ENCODE measurements around the gene CDK9.
"Not testable (repeated sequence)": the region's sequence is repeated elsewhere in the genome, so short reads cannot be mapped to it uniquely, and the experiment has no call there.

CDK9 gene

DNA sequence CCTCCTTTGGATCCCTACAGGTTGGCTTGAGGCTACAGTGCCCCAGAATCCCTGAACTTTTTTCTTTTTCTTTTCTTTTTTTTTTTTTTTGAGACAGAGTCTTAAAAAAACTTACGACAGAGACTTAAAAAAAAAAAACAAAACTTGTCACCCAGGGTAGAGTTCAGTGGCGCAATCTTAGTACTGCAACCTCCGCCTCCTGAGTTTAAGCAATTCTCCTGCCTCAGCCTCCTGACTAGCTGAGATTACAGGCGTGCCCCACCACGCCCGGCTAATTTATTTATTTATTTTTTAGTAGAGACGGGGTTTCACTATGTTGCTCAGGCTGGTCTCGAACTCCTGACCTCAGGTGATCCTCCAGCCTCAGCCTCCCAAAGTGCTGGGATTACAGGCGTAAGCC lies 4.9 kb upstream of the CDK9 start:
- not testable (repeated sequence) for DNase-seq

DNA sequence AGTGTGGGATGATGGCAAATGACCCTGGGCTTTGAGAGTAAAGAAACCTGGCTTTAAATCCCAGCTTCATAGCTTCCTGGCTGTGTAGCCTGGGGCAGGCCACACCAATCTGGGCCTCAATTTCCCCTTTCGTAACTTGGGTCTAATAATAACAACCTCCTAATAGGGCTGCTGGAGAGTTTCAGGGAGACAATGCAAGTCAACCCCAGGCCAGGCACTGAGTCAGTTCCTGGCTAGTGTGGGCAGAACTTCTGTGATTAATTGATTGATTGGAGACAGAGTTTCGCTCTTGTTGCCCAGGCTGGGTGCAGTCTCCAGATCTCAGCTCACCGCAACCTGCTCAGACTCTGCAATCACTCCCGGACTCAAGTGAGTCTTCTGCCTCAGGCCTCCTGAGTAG lies 4.0 kb upstream of the CDK9 start:
- DNase-seq, result no peak

DNA sequence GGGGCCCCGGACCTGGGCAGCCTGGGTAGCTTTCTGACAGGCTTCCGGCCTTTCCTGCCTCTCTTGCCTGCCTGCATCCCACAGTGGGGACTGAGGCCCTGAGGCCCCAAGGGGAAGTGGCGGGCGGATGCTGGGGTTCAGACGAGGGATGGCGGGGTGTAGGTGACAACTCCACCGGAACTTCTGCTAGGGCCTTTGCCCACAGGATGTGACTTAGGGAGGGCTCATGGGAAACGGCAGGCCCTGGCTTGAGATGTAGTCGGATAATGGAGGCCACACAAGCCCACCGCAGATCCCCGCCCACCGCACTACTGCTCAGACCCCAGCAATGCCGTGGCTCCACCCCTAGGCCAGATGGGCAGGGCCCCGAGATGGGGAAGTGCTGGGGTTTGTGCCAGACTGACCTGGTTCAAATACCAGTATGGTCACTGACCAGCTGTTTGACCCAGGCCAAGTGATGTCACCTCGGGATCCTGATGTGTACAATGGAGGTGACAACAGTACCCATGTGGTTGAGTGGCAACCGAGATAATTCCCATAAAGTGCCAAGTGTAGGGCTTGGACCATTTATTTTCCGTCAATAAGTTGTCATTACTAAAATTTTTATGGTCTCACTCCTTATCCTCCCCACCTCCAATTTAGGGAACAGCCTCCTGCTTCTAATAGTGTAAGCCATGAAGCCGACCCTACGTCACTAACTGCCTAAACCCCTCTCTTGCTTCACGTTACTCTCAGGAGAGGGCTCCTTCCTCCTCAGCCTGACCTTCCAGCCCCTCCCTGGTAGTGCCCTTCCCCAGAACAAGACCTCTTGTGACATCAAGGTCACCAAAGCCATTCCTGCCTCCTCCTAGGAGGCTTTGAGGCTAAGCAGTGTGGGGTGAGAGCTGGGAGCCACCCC lies 2.5 kb upstream of the CDK9 start:
- DNase-seq, result no peak

DNA sequence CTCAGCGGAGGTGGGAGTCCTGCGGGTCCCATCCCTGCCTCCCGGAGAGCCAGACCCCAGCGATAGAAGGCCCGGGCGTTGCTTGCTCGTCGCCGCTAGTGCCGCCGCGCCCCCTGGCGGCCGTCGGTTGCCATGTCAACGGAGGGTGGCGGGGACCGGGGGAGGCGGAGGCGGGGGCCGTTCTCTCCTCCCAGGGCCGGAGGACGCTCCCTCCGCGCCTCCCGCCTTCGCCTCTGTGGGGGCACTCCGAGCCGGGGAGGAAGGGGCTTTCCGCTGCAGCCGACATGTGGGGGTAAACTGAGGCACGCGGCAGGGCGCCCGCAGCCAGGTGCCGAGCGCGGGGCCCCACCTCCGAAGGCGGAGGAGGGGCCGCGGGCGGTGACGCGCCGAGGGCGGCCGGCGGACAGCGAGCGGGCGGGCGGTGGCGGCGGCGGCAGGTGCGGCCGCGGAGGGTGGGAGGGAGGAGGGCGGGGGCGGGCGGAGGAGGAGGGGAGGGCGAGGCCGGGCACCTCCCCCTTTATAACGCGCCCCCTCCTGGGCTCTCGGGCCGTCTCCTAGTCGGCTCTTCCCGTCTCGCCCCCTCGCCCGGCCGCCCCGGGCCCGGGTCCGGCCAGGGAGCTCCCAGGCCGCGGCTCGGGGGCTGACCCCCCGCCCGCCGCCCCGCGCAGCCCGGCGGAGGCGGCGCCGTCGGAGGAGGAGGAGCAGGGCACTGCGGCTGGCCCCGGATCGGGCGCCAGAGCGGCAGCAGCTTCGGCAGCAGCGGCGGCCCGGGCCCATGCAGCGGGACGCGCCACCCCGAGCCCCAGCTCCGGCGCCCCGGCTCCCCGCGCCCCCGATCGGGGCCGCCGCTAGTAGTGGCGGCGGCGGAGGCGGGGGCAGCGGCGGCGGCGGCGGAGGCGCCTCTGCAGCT lies 556 bp upstream of the CDK9 start:
- DNase-seq, result peak; percentile 60

DNA sequence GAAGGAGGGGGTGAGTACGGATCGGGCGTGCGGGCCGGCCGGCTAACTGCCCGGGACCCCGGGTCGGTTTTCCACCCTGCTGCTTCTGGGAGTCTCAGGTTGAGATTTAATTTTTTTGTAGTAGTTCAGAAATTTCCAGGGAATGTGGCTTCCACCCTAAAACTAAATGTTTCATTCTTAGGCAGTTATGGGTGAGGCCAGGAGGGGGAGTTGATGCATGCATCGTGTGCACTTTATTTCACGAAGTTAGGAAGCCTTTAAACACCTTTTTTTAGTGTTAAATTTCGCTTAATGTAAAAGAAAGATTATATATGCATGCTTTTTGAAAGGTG lies 905 bp downstream of the CDK9 start:
- DNase-seq, result no peak

DNA sequence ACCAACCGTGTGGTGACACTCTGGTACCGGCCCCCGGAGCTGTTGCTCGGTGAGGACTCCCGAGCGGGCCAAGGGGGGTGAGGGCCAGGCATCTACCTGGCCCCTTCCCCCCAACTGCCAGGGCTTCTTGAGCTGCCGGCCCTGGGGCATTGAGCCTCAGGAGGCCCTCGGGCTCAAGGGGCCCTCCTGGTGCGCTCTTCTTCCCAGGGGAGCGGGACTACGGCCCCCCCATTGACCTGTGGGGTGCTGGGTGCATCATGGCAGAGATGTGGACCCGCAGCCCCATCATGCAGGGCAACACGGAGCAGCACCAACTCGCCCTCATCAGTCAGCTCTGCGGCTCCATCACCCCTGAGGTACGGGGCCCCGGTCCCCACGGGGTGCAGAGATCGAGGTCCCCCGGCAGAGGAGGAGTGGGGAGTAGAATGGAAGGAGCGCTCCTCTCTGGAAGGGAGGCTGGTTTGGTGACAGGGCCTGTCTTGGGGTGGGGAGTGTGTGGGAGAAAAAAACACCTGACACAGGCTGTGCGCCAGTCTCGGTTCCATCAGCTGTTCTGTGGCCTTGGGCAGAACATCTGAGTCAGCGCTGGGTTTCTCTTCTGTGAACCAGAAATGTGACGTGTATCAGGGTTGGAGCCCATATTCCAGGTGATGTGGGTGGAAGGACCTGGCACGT lies 2.6 kb downstream of the CDK9 start:
- DNase-seq, result no peak

DNA sequence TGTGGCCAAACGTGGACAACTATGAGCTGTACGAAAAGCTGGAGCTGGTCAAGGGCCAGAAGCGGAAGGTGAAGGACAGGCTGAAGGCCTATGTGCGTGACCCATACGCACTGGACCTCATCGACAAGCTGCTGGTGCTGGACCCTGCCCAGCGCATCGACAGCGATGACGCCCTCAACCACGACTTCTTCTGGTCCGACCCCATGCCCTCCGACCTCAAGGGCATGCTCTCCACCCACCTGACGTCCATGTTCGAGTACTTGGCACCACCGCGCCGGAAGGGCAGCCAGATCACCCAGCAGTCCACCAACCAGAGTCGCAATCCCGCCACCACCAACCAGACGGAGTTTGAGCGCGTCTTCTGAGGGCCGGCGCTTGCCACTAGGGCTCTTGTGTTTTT lies 3.3 kb downstream of the CDK9 start:
- DNase-seq, result no peak

DNA sequence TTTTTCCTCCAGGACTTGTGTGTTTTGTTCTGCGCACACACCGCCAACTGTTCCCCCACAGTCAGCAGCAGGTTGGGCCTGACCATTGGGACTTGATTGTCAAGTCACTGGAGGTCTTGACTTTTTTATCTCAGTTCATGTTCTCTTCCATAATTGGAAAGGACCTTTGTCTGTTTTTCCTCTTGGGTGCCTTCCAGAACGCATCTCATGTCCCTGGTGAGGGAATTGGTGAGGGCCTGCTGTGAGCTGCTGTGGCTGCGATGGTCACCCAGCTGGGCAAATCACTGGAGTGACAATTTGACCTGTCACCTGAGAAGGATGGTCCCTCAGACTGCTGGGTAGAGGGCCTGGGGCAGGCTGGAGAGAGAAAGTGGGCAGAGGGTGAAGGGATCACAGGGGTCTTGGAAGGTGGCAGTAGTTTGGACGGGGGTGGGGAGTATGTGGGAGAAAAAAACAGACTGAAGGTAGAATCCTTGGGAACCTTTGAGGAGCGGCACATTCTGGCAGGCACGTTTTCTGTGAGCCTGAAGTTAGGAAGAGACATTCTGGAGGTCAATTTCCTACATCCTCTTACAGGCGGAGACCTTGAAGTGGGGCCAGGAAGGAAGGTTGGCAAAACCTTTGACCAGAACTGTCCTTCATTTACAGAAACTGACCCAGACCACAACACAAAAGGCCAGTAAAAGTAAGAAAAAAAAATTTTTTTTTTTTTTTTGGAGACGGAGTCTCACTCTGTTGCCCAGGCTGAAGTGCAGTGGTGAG lies 4.4 kb downstream of the CDK9 start:
- no peak for DNase-seq

DNA sequence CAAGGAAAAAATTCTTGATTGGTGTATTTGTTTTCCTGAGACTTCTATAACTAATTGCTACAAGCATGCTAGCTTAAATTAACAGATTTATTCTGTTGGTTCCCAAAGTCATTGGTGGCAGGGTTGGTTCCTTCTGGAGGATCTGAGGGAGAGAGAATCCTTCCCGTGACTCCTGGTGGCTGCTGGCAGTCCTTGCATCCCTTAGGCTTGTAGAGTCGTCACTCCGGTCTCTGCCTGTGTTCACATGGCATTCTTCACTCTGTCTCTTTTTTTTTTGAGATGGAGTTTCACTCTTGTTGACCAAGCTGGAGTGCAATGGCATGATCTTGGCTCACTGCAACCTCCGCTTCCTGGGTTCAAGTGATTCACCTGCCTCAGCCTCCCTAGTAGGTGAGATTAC lies 5.3 kb downstream of the CDK9 start:
- DNase-seq, result no peak

DNA sequence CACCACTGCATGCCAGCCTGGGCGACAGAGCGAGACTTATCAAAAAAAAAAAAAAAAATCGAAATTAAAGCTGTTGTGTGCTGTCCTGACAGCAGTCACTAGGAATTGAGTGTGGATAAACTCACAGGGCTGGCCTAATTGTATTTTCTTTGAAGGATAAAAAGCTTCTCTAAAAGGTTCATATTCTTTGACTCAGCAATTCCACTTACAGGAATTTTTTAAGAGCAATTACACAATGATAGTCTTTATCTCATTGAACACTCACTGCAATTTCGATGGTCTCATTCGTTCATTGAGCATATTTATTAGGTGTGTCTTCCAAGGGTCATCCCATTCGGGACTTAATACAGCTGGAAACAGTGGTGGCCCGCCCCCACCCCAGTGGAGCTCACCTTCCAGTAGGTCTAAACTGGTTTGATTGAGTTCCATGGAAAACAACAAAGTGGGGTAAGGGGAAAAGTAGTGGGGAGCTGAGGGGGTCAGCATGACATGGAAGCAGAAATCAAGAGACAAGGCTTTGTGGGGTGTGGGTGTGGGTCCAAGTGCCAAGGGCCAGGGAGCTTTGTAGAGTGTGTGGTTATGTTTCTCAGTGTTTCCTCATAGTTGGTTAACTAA lies 6.7 kb downstream of the CDK9 start:
- DNase-seq, result no peak

DNA sequence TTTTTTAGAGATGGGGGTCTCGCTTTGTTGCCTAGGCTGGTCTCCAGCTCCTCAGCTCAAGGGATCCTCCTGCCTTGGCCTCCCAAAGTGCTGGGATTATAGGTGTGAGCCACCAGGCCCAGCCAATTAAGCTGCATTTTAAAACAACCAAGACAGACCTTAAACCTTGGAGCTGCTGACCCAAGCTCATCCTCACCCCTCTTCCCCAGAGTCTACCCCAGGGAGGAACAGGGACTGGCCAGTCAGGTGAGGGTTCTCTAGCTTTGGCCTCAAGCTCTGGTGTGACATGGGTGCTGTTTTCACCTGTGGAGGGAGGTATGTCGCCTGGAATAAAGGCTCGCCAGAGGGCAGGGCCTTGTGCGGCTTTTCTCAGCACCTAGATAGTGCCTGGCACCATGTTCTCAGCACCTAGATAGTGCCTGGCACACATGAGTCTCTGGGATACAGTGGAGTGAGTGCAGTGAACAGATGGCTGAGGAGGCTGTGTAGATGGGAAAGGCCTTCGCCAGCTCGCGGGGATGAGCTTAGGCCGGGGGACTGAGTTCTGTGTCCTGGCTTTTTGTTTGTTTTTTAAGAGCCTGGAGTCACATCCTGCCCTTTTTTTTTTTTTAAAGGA lies 7.4 kb downstream of the CDK9 start:
- no peak for DNase-seq

DNA sequence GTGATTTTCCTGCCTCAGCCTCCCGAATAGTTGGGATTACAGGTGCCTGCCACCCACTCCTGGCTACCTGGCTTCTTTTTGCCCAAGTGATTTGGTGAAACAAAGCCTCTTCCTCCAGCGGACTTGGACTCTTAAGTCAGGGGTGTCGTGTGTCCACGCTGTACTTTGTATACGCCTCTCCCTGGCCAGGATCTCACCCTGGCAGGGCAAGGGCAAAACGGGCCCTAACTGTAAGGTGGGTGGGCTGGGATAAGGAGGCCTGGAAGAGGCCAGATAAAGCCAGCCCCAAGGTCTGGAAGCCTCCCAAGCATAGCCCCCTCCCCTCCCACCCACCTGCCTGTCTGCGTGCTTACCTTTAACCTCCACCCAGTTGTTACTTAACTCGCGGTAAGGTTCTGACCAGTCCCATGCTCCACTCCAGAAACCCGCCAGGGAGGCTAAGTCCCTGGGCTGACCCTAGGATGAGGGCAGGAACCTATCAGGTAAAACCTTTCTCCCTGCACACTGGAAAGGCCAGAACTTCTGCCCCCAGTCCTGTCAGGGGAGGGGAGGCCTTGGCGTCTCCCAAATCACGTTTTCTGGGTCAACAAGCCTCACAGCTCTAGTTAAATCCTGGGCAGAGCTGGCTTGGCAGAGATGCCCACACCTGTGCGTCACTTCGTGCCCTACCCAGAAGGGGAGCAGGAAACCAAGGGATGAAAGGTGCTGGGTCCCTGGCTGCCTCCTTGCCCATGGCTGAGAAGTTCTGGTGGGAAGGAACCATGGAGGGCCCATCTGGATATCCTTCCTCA lies 8.4 kb downstream of the CDK9 start:
- DNase-seq, result no peak

DNA sequence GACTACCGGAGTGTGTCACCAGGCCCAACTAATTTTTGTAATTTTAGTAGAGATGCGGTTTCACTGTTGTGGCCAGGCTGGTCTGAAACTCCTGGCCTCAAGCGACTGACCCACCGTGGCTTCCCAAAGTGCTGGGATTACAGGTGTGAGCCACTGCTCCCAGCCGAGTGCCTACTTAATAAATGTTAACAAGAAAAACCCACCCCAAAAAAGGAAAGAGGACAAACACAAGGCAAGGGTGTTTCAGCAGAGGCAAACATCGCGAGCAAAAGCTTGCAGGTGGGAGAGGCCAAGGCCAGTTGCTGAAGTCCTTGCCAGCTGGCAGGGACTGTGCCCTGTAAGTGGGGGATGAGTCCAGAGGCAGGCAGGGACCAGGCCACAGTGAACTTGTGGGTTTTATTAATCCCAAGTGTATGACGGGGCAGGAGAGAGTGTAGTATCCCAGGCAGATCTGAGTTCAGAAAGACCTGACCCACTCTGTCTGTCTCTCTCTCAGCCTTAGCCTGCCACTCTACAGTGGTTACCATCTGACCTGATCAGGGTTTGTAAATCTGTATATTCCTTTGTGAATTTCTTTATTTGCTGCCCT lies 10.5 kb downstream of the CDK9 start:
- no peak for DNase-seq

DNA sequence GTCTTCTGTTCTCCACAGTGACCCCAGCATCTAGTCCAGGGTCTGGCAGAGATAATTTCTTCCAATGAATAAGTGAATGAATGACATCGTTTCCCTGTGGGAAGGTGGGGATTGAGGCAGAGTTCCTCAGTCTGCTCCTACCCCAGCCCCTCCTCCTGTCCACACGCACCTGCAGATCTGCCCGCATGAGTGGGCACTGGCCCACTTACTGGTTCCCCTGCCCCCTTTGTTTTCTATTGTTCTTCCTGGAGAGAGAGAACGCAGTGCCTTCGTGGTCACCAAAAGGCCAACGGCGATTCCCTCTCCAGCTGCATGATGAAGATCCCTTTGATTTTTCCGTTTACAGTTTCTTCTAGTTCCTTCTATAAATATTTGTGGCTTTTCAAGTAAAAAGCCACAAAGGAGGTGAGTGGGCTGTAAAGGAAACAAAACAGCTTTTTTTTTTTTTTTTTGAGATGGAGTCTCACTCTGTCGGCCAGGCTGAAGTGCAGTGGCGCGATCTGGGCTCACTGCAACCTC lies 11.1 kb downstream of the CDK9 start:
- no peak for DNase-seq

DNA sequence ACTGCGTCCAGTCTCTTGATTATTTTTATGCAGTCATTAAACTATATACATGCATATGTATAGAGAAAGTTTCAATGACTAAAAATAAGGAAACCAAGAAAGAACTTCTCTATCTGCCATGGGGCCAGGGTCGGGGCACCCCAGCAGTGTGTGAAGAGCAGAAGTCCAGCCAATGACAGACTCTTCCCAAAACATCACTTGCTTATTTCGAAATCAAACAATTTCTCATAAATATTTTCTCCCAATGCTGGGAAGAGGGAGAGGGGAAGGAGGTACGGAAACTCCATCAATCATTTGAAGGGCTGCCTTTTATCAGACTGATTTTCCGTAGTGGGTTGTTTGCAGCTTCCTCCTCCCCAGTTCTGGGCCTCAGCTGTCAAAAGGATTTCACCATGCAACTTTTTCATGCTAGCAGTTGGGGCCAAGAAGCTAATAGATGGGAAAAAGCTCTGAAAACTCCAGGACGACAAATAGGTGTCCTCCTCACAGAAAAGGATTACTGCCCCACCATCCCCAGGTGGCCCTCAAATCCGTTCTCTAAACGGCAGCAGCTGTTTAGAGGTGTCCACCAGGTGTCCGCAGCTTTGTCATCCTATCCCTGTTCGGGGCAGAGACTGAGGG lies 16.2 kb downstream of the CDK9 start:
- DNase-seq, result no peak

DNA sequence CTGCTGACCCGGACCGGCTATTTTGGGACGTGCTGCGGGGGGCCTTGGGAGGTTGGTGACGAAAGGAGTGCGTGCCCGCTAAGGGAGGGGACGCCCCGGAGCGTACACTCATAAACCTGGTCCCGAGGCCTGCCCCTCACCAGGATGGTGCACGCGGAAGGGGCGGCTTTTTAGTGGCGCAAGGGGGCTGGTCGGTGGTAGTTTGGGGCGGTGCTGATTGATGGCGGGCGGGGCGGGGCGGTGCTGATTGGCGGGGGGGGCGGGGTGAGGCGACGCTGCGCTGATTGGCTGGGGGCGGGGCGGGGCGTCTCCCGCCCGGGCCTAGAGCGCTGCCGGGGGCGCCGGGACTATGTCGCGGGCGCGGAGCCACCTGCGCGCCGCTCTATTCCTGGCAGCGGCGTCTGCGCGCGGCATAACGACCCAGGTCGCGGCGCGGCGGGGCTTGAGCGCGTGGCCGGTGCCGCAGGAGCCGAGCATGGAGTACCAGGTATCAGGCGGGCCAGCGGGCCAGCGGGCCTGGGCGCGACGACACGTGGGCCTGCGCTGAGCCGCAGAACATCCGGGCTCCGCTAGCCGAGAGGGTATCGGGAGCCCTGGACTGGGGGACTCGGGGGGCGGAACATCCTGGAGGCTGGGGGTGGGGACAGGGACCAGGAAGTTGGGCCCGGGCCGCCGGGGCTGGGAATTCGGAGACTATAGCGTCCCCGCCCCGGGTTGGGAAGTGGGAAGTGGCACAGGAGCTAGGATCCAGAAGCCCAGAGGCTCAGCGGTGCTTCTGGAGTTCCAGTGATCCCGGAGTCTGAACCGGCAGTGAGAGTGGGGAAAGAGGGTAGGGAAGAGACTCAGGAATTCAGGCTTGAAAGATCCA lies 17.0 kb downstream of the CDK9 start, which contains the start of gene FPGS:
Gene FPGS, plus strand, starts transcription at position 307 of the 868 bp plus-strand sequence. Its CDS starts 43 bp downstream, at position 350.
- DNase-seq, result peak; percentile 66

DNA sequence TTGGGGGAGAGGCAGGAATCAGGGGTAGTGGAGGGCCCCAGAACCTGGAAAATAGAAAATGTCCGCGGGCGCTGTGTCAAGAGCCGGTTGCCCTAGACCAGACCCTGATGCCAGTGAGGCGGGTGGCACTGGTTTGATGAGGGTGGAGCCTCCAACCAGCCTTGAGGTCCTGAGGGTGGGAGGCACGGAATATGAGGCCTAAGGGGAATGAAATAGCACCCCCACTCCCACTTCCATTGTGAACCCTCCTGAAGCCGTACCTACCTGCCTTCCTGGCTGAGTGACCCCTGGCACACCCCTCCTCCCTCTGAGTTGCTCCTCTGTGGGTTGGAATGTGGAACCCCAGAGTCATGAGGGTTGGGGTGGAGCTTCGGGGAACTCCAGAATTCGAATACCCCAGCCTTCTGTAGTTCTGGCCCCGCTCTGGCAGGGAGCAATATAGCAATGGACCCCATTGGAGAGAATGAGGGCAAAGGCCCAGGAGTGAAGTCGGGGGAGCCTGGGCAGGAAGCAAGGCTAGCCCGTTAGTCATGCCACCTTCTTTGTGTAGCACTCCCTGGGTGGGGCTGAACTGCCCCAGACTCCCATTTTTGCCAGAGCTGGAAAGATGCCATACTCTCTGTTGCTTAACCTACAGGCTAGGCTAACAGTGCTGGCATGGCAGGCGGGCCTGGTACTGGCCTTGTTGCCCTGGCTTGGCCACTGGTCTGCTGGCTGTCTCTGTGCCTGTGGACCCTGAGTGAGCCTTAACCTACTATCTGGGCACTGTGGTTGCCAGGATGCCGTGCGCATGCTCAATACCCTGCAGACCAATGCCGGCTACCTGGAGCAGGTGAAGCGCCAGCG lies 17.9 kb downstream of the CDK9 start:
- DNase-seq, result no peak

DNA sequence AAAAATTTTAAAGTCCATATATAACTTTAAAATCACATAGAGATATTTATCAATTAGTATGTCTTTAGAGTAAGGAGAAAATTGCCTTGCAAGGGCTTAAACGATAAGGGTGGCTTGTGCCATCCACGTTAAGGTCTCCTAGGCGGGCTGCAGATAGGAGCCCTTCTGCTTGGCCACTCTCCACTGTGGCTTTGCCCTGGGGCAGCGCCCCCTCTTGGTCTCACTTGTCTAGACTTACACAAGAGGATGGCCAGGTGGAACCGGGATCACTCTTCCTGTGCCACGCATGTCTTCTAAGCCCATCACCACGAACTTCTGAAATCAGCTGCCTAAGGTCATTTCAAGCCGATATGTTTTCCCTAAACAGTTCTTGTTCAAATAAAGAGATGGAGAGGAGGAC lies 19.8 kb downstream of the CDK9 start:
- DNase-seq, result no peak
